HepG2 (cell line): ENCODE measurements around the gene PRRT2. TPM values are rescaled to one million over a fixed set of nuclear protein-coding genes. Genes with fewer than 3 reads are reported as not detected.

Source experiments
- ASH2L ChIP-seq: fragments of 300-600, 200-600 bp; sonication (generic); IDR thresholded peaks from 2 replicates; pipeline ENCODE4 v1.7.0; 2017; ENCODE audit warnings: low read depth, mild to moderate bottlenecking, moderate library complexity, mixed read lengths, low read length; ENCODE audit not compliant: insufficient read length
- CBX2 ChIP-seq, 2 experiments: fragments of 200-600 bp in 1 of 2; sonication (generic); formaldehyde crosslinking in 1 of 2; IDR thresholded peaks; 2 replicates each; pipeline versions ENCODE4 v1.7.0 to v1.8.1; 2018 to 2022; ENCODE audit warnings: low read depth in 2 of 2, low read length in 1 of 2, mild to moderate bottlenecking in 1 of 2, missing genetic modification reagents in 1 of 2
- MLLT10 ChIP-seq: sonication (generic); formaldehyde crosslinking; IDR thresholded peaks from 2 replicates; pipeline ENCODE4 v1.4.0; 2020; ENCODE audit warnings: missing genetic modification reagents
- PPARG ChIP-seq: conservative IDR thresholded peaks from 2 replicates; pipeline ENCODE4 v1.6.1; 2016; ENCODE audit warnings: missing biosample characterization, missing genetic modification reagents
- RBM39 ChIP-seq: fragments of 200-400 bp; formaldehyde crosslinking; IDR thresholded peaks from one replicate; pipeline ENCODE4 v1.6.1; 2018; ENCODE audit warnings: antibody characterized with exemption, mild to moderate bottlenecking, low read depth, low read length; ENCODE audit not compliant: poor library complexity, severe bottlenecking
- THYN1 ChIP-seq: sonication (generic); formaldehyde crosslinking; IDR thresholded peaks from 2 replicates; pipeline ENCODE4 v1.8.1; 2023; ENCODE audit warnings: low read depth, mild to moderate bottlenecking, moderate library complexity, missing genetic modification reagents, borderline replicate concordance
- ZNF326 ChIP-seq: sonication (generic); formaldehyde crosslinking; IDR thresholded peaks from 2 replicates; pipeline ENCODE4 v1.4.0; 2020; ENCODE audit warnings: missing genetic modification reagents, borderline replicate concordance
- ZNF44 ChIP-seq: sonication (generic); formaldehyde crosslinking; IDR thresholded peaks from 2 replicates; pipeline ENCODE4 v1.5.1; 2020; ENCODE audit warnings: mild to moderate bottlenecking, missing genetic modification reagents
- ZNF451 ChIP-seq: sonication (generic); formaldehyde crosslinking; IDR thresholded peaks from 2 replicates; pipeline ENCODE4 v1.5.0; 2020; ENCODE audit warnings: mild to moderate bottlenecking, missing genetic modification reagents
- ZNF549 ChIP-seq: sonication (generic); formaldehyde crosslinking; IDR thresholded peaks from 2 replicates; pipeline ENCODE4 v1.5.0; 2020; ENCODE audit warnings: missing genetic modification reagents
- ZNF703 ChIP-seq: sonication (generic); formaldehyde crosslinking; IDR thresholded peaks from 2 replicates; pipeline ENCODE4 v1.5.1; 2020; ENCODE audit warnings: missing genetic modification reagents, mild to moderate bottlenecking, moderate library complexity, borderline replicate concordance
- ZSCAN22 ChIP-seq: sonication (generic); formaldehyde crosslinking; IDR thresholded peaks from 2 replicates; pipeline ENCODE4 v1.4.0; 2020; ENCODE audit warnings: mild to moderate bottlenecking, missing genetic modification reagents
- polyA plus RNA-seq, 8 experiments: library from polyadenylated mRNA; depleted of rRNA in 3 of 8; stranded (reverse) in 7 of 8; unstranded in 1 of 8; fragments of >200 nt; fragmentation: Illumina TruSeq in 4 of 8; extraction: Trizol in 4 of 8; gene quantifications; 2 replicates each; pipeline versions ENCODE4 v1.2.1 to v1.2.3, GENCODE V29; 2011 to 2016; ENCODE audit warnings: low read depth in 4 of 8, missing spikeins in 1 of 8, mixed read lengths in 1 of 8; ENCODE audit not compliant: insufficient read depth in 1 of 8
- total RNA-seq, 5 experiments: library from RNA; depleted of rRNA; stranded (reverse); fragments of >200 nt; fragmentation: Illumina TruSeq; extraction: Trizol; gene quantifications; 2 replicates each; pipeline ENCODE4 v1.2.3, GENCODE V29; 2016; ENCODE audit warnings: low read depth in 1 of 5
- TF ChIP-seq, protein P1 (sequence below): sonication (generic); formaldehyde crosslinking; IDR thresholded peaks from 2 replicates; pipeline ENCODE4 v1.5.0; 2020; ENCODE audit warnings: missing genetic modification reagents
- TF ChIP-seq, protein P2 (sequence below): sonication (generic); formaldehyde crosslinking; conservative IDR thresholded peaks from 2 replicates; pipeline ENCODE4 v1.8.0; 2022; ENCODE audit warnings: missing genetic modification reagents
- TF ChIP-seq, protein P3 (sequence below): sonication (generic); formaldehyde crosslinking; IDR thresholded peaks from 2 replicates; pipeline ENCODE4 v1.4.0; 2020; ENCODE audit warnings: missing genetic modification reagents, mild to moderate bottlenecking, borderline replicate concordance
- TF ChIP-seq, protein P4 (sequence below): sonication (generic); formaldehyde crosslinking; IDR thresholded peaks from 2 replicates; pipeline ENCODE4 v1.4.0; 2020; ENCODE audit warnings: missing genetic modification reagents
- TF ChIP-seq, protein P5 (sequence below): sonication (generic); formaldehyde crosslinking; IDR thresholded peaks from 2 replicates; pipeline ENCODE4 v1.8.0; 2023; ENCODE audit warnings: mild to moderate bottlenecking, missing genetic modification reagents

Gene PRRT2
- total and polyA plus RNA-seq, 2 of the 13 experiments (the other 11 are each of a cell fraction or from before 2014, with no cell fraction given) = 0.51 to 1.1 TPM

DNA sequence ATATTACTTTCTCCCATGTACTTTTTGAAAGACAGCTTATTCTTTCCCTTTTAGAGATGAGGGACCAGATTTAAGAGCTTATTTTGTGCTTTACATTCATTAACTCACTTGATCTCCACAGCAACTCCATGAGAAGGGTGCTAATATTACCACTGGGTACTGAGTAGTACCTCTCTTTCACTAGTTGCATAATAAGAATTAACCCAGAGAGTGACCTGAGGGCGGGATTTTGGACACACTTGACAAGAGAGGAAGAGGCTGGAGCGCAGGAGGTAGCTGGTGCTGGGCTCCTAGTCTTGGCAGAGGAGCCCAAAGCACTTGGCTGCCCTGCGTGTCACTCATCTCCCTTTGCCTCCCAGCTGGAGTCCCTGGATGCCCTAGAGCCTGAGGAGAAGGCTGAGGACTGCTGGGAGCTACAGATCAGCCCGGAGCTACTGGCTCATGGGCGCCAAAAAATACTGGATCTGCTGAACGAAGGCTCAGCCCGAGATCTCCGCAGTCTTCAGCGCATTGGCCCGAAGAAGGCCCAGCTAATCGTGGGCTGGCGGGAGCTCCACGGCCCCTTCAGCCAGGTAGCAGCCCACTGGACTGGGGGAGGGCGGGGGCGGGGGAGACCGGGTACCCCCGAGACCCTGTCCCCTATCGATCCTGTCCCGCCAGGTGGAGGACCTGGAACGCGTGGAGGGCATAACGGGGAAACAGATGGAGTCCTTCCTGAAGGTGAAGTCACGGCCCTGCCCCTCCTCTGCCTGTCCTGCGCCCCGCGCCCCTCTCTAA is 7.3 kb upstream of the PRRT2 start (continued):
- TF ChIP-seq, protein P1, sequence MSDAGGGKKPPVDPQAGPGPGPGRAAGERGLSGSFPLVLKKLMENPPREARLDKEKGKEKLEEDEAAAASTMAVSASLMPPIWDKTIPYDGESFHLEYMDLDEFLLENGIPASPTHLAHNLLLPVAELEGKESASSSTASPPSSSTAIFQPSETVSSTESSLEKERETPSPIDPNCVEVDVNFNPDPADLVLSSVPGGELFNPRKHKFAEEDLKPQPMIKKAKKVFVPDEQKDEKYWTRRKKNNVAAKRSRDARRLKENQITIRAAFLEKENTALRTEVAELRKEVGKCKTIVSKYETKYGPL (CRISPR knock-in tag) = peak; percentile 56; the same call in 1 of the 2 replicates
- TF ChIP-seq CBX2 (IDR thresholded peaks at IDR 0.05; ENCODE audit: low read depth, low read length) (no peak), CBX2 (CRISPR knock-in tag; IDR thresholded peaks at IDR 0.05; ENCODE audit: low read depth) (no peak), PPARG (CRISPR knock-in tag) (no peak), THYN1 (CRISPR knock-in tag) (no peak), ZSCAN22 (CRISPR knock-in tag) (no peak), MLLT10 (CRISPR knock-in tag) (no peak), ZNF549 (no peak; the same call in 1 of the 2 replicates), ZNF451 (CRISPR knock-in tag) (no peak), ZNF326 (CRISPR knock-in tag) (no peak), ZNF703 (CRISPR knock-in tag) (no peak; the same call in 1 of the 2 replicates), ZNF44 (CRISPR knock-in tag) (no peak), ASH2L (no peak), RBM39 (no peak)
- TF ChIP-seq, protein P2, sequence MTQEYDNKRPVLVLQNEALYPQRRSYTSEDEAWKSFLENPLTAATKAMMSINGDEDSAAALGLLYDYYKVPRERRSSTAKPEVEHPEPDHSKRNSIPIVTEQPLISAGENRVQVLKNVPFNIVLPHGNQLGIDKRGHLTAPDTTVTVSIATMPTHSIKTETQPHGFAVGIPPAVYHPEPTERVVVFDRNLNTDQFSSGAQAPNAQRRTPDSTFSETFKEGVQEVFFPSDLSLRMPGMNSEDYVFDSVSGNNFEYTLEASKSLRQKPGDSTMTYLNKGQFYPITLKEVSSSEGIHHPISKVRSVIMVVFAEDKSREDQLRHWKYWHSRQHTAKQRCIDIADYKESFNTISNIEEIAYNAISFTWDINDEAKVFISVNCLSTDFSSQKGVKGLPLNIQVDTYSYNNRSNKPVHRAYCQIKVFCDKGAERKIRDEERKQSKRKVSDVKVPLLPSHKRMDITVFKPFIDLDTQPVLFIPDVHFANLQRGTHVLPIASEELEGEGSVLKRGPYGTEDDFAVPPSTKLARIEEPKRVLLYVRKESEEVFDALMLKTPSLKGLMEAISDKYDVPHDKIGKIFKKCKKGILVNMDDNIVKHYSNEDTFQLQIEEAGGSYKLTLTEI (CRISPR knock-in tag) = no peak
- TF ChIP-seq, protein P3, sequence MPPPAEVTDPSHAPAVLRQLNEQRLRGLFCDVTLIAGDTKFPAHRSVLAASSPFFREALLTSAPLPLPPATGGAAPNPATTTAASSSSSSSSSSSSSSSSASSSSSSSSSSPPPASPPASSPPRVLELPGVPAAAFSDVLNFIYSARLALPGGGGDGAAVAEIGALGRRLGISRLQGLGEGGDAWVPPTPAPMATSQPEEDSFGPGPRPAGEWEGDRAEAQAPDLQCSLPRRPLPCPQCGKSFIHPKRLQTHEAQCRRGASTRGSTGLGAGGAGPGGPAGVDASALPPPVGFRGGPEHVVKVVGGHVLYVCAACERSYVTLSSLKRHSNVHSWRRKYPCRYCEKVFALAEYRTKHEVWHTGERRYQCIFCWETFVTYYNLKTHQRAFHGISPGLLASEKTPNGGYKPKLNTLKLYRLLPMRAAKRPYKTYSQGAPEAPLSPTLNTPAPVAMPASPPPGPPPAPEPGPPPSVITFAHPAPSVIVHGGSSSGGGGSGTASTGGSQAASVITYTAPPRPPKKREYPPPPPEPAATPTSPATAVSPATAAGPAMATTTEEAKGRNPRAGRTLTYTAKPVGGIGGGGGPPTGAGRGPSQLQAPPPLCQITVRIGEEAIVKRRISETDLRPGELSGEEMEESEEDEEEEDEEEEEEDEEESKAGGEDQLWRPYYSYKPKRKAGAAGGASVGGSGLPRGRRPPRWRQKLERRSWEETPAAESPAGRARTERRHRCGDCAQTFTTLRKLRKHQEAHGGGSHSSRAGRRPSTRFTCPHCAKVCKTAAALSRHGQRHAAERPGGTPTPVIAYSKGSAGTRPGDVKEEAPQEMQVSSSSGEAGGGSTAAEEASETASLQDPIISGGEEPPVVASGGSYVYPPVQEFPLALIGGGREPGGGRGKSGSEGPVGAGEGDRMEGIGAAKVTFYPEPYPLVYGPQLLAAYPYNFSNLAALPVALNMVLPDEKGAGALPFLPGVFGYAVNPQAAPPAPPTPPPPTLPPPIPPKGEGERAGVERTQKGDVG (CRISPR knock-in tag) = no peak
- TF ChIP-seq, protein P4, sequence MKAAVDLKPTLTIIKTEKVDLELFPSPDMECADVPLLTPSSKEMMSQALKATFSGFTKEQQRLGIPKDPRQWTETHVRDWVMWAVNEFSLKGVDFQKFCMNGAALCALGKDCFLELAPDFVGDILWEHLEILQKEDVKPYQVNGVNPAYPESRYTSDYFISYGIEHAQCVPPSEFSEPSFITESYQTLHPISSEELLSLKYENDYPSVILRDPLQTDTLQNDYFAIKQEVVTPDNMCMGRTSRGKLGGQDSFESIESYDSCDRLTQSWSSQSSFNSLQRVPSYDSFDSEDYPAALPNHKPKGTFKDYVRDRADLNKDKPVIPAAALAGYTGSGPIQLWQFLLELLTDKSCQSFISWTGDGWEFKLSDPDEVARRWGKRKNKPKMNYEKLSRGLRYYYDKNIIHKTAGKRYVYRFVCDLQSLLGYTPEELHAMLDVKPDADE (CRISPR knock-in tag) = no peak
- TF ChIP-seq, protein P5, sequence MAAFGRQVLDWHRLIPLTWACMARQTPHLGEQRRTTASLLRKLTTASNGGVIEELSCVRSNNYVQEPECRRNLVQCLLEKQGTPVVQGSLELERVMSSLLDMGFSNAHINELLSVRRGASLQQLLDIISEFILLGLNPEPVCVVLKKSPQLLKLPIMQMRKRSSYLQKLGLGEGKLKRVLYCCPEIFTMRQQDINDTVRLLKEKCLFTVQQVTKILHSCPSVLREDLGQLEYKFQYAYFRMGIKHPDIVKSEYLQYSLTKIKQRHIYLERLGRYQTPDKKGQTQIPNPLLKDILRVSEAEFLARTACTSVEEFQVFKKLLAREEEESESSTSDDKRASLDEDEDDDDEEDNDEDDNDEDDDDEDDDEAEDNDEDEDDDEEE (CRISPR knock-in tag) = peak; percentile 80; the same call in 1 of the 2 replicates
